ENCODE measurements around the gene CFAP299.

- TF ChIP-seq CTCF (IDR thresholded peaks at IDR 0.05), result no peak
- TF ChIP-seq POLR2AphosphoS5 (IDR thresholded peaks at IDR 0.05), result no peak
- no peak for TF ChIP-seq EP300 (IDR thresholded peaks at IDR 0.05)
Measured at GRCh38 chr4:80594701-80595100, 259.2 kb downstream of the CFAP299 start.
